ENCODE data around the gene POLE3.
"Not testable (repeated sequence)": the region's sequence is repeated elsewhere in the genome, so short reads cannot be mapped to it uniquely, and the experiment has no call there.

The POLE3 gene

DNA sequence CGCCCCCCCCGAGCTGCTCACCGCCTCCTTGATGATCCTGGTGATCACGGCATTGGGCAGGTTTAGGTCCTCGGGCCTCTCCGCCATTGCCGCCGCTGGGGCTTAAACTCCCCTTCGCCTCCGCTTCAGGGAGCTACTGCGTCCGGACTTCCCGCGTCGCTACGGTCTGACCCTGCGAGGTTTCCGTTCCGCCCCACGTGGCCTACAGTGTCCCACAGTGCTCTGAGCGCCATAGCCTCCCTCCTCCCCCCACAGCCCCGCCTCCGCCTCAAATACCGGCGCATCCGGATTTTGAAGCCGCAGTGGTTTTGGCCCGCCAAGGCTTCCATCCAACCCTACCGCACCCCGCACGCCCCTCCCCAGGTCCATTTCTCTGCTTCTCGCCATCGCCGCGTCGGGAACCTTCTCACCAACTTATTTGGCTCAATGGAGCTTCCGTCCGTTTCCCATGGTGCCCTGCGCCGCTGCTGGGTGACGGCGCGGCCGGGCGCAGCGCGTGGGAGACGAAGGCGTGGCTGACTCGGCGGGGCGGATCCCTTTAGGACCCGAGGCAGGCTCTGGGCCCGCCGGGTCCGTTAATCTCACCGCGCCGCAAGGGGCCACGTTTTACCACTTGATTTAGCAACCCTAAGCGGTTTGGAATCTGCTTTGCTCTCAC lies at the start of gene POLE3, which contains the start of gene C9orf43:
POLE3 (minus strand) TSS at position 469 of the 658 bp plus-strand sequence; CDS start at position 87, 382 bp downstream.
C9orf43 (plus strand) TSS at position 541 of the 658 bp plus-strand sequence. CDS start 2,747 bp downstream, outside the sequence.
- peak; percentile 64 for DNase-seq

DNA sequence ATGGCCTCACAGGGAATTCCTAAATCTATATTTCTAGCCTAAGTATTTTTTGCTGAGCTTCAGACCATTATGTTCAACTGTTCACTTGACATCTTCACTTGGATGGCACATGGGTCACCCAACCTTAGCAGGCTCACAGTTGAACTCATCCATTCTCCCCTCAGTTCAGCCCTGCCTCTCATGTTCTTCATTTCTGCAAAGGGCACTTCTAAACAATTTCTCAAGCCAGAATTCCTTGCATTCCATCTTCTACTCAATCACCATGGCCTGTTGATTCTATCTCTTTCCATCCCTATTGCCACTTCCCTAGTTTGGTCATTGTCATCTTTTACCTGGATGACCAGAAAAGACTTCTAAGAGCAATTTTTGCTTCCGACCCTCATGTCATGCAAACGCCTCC lies 45.8 kb upstream of the POLE3 start:
- no peak for DNase-seq

DNA sequence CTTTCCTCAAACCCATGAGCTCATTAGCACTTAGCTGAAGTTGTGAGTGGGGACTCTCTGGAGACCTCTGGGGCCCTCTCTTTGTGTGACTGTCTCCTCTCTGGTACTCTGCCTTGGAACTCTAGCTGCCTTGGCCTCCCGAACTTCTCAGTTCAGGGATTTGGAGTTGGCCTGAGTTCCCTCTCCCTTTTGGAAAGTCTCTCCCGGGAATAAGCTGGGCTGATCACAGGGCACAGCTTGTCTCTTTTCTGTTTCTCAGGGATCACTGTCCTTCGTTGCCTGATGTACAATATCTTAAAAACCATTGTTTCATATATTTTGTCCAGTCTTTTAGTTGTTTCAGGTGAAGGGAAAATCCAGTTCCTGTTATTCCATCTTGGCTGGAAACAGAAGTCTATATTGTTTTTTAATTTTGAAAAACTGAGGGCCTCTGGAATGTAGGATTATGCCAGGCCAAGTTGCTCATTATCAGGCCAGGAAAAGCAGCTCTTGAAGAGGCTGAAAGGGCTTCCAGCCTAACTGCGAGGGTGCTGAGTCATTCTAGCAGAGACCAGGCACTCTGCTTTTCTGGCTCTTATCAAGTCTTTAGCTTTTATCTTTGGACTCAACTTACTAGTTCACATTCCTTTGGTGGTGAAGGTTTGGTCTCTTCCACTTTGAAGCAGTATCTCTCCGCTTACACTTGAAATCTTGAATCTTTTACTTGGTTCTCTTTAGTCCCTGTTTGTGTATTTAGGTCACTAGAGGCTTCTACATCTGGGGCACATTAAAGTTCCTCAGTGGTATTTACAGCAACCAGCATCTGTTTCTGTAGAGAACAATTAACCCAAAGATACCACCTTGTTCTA lies 44.7 kb upstream of the POLE3 start:
- DNase-seq: no peak

DNA sequence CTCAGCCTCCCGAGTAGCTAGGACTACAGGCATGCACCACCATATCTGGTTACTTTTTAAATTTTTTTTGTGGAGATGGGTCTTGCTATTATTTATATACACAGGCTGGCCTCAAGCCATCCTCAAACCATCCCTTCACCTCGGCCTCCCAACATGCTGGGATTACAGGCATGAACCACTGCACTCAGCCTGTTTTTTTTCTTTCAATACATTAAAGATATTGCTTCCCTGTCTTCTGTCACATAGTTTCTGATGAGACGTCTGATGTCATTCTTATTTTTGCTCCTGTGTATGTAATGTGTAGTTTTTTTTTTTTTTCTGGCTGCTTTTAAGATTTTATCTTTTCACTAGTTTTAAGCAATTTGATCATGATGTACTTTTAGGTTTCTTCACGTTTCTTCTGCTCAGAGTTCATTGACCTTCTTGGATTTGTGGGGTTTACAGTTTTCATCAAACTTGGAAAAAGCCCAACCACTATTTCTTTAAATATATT lies 41.7 kb upstream of the POLE3 start:
- DNase-seq: no peak

DNA sequence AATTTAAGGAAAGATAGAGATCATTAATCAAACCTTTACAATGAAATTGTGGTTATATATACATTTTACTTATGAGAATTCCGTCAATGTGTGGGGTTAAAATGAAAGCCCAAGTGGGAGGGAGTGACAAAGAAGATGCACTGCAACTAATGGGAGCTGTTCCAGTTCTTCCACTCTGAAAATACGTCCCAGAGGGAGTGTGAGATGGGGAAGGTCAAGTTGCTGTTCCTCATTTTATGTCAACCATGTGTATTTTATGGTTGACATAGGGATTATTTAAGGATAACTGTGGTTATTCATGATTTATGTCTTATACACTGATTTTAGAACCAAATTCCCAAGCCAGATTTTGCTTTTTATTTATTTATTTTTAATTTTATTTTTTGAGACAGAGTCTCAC lies 38.9 kb upstream of the POLE3 start:
- no peak for DNase-seq

DNA sequence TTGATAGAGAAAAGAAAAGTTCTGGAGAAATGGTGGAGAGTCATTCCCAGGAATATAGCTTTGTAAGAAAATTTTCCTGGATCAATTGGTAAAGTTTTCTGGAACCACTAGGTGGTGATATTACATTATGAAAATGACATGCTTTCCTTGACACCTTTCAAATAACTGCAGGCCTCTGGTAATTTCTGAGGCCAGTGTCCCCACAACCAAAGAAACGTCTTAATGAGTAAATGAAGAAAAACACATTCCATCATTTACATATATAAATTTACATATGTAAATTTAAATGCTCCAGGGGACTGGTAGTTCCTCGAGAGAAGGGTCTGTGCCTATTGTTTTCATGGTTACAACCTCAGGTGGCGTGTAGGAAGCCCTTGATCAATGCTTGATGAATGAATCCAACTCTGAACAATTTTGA lies 35.9 kb upstream of the POLE3 start:
- DNase-seq: no peak

- no peak for DNase-seq
Measured at GRCh38 chr9:113444736-113445135, 34.3 kb upstream of the POLE3 start.

GRCh38 chr9:113437716-113438115 lies 27.2 kb upstream of the POLE3 start:
- DNase-seq: not testable (repeated sequence)

GRCh38 chr9:113436728-113437515 lies 26.4 kb upstream of the POLE3 start:
- DNase-seq: no peak

- DNase-seq: no peak
Measured at GRCh38 chr9:113431191-113431590, 20.7 kb upstream of the POLE3 start.

DNA sequence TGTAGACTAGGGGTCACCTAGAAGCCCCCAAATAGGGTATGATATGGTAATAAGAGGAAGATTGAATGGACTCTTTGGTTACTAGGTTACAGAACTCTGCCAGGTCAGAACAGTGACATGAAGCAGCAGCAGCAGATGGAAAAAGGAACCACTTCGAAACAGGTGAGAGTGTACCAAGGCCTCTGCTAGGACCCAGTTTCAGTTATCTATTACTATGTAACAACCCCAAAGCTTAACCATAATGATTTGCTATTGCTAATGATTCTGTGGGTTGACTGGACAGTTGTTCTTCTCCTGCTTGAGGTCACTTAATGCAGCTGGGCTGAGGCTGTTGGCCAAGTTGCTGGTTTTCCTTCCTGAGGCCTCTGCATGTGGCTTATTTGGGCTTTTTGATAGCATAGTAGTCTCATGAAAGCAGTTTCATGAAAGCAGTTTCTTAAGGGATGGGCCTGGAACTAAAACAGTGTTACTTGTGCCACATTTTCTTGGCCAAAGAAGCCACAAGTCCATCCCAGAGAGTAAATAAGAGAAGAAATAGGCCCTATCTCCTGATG lies 17.7 kb upstream of the POLE3 start:
- DNase-seq: no peak

DNA sequence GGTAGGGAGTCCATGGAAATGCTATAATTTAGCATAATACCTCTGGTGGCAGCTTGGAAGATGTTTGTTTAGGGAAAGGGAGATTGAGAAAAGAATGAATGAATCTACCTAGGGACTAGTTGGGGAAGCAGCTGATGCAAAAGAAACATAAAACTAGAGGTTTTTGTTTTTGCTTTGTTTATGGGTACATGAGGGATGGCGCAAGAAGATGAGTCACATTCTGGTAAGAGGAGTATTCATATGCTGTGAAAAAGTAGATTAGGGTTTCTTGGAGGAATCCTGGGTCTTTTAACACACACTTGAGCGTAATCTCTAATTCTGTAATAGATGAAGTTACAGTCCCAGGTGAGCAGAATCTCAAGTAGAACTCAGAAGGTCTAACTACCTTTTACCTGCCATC lies 17.2 kb upstream of the POLE3 start:
- DNase-seq: no peak

GRCh38 chr9:113426701-113427100 lies 16.2 kb upstream of the POLE3 start:
- no peak for DNase-seq

DNA sequence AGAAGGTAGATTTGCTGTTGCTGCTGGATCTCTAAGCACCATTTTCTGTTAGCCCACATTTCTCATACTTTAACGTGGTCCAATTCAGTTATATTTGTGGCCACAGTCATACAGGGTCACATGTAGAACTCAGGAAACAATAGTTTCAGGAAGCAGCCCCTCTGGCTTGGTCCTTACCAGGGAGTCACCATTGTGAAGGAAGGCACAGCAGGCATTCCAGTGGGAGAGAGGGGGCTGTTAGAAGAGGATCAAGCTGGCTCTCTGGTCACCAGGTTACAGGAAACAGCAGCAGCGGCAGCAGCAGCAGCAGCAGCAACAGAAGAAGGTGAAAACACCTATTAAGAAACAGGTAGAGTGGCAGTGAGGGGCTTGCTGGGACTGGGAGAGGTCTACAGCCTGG lies 14.6 kb upstream of the POLE3 start:
- DNase-seq: no peak

GRCh38 chr9:113421726-113422125 lies 11.3 kb upstream of the POLE3 start:
- no peak for DNase-seq

GRCh38 chr9:113417370-113417769 lies 6.9 kb upstream of the POLE3 start:
- DNase-seq: no peak

DNA sequence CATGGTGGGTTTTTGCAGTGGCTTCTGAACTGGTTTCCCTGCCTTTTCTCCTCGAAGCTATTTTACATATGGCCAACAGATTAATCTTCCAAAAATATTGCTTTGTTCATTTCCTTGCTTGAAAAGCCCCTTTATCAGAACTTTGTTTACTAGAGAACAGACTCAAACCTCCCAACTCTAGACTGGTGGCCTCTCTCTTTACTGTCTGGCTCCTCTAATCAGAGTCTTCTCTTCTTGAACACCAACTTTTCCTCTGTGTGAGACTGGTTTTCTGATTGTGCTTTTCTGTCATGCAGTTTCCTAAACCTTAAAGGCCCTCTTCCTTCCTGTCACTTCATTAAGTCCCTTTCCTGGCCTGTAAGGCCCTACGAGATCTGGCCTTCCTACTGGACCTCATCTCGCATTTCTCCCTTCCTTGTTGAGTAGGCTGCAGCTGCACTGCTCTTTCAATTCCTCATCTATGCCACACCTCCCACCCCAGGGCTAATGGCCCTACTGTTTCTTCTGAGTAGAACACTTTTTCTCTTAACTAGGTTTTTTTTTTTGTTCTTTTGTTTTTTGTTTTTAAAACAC lies 5.8 kb upstream of the POLE3 start:
- DNase-seq: no peak

- DNase-seq: no peak
Measured at GRCh38 chr9:113409883-113410206, 630 bp downstream of the POLE3 start.

DNA sequence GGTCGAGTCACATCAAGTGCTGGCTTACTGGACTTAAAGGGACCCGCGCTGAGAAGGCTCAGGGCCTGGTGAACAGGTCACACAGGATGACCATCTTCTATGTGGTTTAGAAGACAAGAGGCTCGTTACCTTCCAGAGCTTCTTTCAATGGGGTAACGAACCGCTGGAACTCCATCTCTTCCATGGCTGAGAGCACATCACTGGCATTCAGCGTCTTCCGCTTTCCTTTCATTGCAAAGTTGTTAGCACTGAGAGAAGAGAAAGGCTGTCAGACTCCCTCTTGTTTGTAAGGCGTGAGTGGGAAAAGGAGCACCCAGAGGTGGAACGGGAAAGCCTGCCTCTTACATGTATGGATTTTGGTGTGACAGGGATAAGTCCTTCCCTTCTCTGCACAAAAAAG lies 994 bp downstream of the POLE3 start:
- DNase-seq: no peak

DNA sequence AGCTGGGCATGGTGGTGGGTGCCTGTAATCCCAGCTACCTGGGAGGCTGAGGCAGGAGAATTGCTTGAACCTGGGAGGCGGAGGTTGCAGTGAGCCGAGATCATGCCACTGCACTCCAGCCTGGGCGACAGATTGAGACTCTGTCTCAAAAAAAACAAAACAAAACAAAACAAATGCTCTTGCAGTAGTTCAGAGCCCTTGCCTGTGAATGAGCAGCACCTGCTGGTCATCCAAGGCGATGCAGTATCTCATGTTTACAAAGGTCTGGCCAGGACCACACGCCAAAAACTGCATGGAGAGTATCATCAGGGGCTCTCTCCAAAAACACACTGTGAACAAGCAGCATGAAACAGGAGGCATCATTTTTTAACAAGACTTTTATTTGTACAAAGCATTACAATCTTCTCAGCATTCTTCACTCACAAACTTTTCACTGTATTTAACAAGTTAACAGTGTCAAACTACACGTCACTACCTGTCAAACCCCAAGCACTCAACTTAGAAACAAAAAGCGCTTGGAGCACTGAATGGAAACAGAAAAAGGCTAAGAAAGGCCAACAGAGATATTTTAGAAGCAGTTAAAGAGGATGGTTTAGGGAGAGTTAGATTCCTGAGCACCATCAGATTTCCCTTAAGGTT lies 3.5 kb downstream of the POLE3 start:
- DNase-seq: peak; percentile 5

- not testable (repeated sequence) for DNase-seq
Measured at GRCh38 chr9:113406353-113406752, 4.1 kb downstream of the POLE3 start.

DNA sequence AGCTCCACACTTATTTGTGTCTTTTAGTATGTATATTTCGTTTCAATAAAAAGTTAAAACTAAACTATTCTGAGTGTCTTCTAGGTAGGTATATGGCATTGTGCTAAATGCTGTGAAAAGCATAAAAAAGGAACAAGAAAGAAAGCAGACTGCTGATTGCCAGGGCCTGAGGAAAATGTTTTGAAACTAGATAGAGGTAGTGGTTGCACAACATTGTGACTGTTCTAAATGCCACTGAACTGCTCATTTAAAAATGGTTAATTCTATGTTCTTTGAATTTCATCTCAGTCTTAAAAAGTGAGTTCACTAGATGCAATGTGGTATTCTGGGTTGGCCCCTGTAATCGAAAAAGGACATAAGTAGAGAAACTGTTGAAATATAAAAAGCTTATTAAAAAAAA lies 6.8 kb downstream of the POLE3 start:
- peak; percentile 59 for DNase-seq

Measured in SIG-M5 (cell line).